ENCODE results near the gene NEO1.

NEO1 gene

DNA sequence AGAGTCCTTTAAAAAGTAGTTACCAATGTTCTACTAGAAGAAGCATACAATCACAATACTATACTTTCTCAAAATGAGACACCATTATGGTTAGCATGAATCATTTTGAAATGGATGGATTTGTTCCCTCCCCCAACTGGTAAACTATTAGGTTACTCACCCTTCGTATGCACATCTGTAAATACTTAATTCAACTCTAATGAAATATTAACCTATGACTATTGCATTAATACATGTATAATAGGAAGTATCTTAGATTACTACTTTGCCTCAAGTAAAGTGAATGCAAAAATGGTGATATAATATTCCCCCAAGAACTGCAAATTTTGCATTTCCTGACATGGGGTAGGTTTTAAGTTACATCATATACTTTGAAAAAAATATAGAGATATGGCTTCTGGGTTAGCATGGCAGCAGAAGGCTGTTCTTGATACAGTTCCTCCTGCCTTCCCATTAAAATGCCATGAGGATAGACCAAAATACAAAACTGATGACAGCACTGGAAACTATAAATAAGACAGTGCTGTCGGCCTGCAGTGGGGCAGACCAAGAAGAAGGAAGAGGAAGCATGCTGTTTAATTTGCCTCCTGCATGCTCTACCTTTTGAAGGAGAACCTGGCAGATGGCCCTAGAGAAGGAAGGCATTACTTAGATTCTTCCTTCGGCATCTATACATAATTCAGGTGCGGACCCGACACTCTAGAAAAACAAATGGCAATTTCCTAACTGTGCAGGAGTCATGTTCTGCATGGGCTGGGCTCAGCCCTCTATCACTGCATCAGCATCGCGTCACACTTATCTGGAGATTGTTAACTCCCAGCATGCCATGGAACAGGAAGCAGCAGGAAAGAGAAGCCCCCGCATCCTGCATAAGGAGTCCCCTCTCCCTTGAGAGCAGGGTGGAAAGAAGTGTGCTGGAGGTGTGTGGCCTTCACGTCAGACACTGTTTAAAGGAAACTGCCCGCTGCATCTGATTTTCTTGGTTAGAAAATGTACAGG is 41.8 kb upstream of the NEO1 start:
- TF ChIP-seq, protein P1, sequence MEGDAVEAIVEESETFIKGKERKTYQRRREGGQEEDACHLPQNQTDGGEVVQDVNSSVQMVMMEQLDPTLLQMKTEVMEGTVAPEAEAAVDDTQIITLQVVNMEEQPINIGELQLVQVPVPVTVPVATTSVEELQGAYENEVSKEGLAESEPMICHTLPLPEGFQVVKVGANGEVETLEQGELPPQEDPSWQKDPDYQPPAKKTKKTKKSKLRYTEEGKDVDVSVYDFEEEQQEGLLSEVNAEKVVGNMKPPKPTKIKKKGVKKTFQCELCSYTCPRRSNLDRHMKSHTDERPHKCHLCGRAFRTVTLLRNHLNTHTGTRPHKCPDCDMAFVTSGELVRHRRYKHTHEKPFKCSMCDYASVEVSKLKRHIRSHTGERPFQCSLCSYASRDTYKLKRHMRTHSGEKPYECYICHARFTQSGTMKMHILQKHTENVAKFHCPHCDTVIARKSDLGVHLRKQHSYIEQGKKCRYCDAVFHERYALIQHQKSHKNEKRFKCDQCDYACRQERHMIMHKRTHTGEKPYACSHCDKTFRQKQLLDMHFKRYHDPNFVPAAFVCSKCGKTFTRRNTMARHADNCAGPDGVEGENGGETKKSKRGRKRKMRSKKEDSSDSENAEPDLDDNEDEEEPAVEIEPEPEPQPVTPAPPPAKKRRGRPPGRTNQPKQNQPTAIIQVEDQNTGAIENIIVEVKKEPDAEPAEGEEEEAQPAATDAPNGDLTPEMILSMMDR (IDR thresholded peaks at IDR 0.05) = no peak

DNA sequence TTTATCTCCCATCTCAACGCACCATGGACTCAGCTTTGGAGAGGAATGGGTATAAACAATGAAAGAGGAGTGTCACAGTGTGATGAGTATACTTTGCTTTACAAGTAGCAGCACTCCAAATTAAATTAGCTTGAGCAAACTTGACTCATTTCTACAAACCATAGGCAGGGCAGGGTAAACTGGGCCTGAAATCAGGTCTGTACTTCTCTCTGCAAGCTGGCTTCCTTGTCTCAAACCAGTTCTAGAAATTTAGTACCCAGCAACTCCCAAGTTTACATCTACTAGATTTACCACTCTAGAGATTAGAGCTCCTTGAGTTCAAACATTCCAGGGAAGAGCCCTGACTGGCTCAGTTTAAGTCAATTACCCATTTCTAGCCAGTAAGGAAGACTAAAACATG is 37.4 kb upstream of the NEO1 start:
- TF ChIP-seq, protein P1 (IDR thresholded peaks at IDR 0.05) = no peak

DNA sequence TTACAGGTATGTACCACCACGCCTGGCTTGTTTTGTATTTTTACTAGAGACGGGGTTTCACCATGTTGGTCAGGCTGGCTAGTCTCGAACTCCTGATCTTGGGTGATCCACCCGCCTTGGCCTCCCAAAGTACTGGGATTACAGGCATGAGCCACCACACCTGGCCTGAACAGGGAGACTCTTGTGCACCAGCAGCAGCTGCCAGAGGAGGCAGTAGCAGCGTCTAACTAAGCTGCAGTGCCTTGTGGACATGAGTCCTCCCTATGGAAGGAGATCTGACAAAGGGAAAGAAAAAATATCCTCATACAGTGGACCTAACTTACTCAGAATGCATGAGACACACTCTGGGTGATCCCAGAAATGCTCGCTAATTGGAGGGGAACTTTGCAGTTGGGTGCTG is 36.8 kb upstream of the NEO1 start:
- TF ChIP-seq, protein P1 (IDR thresholded peaks at IDR 0.05) = no peak

DNA sequence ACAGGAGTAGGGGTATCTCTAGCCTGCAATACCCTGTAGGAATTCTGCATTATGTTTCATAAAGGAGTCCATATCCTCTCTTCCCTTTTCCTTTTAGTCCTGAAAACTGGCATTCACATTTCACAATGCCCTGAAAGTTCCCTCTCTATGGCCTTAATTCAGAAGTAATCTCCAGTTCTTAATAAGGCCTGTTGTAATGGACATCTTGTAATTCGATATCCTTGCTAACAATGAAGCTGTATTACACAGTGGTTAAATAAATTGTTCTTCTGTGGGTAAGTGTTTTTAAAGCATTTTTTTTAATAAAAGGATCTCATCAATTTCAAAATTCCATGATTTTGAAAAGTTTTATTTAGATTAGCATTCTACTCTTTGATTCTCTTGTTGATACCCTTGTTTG is 34.3 kb upstream of the NEO1 start:
- TF ChIP-seq, protein P1 (IDR thresholded peaks at IDR 0.05) = no peak

DNA sequence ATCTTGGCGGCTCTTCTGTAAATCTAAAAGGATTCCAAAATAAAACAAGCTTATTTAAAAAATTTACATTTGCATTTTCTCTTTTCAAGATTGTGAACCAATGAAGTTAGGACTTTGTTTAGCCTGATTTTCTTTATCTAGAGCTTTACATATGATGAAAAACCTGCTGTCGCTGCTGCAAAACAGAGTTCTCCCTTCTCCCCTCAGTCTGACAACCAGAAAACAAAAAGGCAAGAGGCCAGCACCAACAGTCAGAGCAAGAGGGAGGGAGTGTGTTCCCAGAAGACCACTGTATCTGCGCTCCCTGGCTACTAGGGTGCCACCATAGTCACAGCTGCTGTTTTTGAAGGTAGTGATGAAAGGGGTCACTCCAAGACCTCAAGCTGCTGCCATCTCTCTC is 33.1 kb upstream of the NEO1 start:
- TF ChIP-seq, protein P1 (IDR thresholded peaks at IDR 0.05) = no peak

DNA sequence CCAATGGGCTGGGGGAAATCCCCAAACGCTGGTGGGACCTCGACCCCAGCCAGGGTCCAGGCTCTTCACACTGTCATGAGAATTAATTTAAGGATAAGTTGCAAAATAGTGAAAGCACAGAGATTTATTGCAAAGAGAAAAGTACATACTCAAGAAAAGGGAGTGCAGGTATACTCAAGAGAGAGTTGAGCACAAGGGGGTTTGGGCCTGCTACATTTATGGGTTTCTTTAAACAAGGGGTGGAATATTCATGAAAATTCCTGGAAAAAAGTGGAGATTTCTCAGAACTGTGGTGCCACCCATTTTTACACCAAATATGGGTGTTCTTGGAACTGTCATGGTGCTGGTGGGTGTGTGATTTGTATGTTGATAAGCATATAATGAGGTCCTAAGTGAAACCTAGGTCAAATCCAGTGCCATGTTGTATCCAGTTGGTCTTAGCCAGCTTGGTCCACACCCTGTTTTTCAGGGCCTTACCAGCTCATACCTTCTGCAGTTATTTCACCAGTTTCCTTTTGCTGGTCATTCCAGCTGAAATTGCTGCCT is 32.6 kb upstream of the NEO1 start:
- TF ChIP-seq, protein P1 (IDR thresholded peaks at IDR 0.05) = no peak

DNA sequence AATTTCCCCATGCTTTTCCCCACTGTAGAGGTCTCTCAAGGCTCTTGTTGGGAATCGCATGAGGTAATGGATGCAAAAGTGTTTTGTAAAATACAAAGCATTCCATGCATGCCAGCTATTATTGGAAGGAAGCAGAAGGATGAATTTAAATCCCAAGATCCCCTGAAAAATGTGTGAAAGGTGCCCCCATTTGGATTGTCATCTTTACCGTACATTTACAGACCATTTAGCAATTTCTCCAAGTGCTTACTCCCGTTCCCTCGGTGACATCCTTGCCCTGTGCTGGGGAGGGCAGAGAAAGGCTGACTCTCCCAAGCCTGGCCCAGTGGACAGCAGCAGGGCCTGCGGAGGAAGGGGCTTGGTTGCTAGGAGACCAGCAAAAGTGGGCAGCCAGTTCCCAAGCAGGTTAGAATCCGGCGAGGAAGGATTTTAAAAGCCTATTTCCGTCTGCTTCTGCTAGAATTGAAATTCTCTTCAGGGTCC is 31.1 kb upstream of the NEO1 start:
- TF ChIP-seq, protein P1 (IDR thresholded peaks at IDR 0.05) = no peak
